BE2C (cell line): ENCODE measurements around the gene CLIP4.

Experiments
- DNase-seq: peaks from one replicate; pipeline ENCODE4 v3.0.0-alpha.2; 2020
- H3K27me3 ChIP-seq: fragments of 250-450 bp; sonication (Bioruptor Pico); 2 replicates; pipeline ENCODE4 v1.5.1; 2020; ENCODE audit warnings: mild to moderate bottlenecking
- H3K36me3 ChIP-seq: fragments of 250-450 bp; sonication (Bioruptor Pico); 2 replicates; pipeline ENCODE4 v1.5.1; 2020; ENCODE audit warnings: mild to moderate bottlenecking
- H3K4me1 ChIP-seq: fragments of 250-450 bp; sonication (Bioruptor Pico); 2 replicates; pipeline ENCODE4 v1.5.1; 2020
- H3K4me3 ChIP-seq: 2 replicates; pipeline ENCODE4 v1.5.1; 2011; ENCODE audit warnings: low read depth, low read length
- H3K9me3 ChIP-seq: fragments of 250-450 bp; sonication (Bioruptor Pico); 2 replicates; pipeline ENCODE4 v1.5.1; 2020
- TF ChIP-seq, protein P1 (sequence below): IDR thresholded peaks from 2 replicates; pipeline ENCODE4 v1.5.1; 2012; ENCODE audit warnings: mild to moderate bottlenecking, low read depth, low read length

CLIP4 gene

DNA sequence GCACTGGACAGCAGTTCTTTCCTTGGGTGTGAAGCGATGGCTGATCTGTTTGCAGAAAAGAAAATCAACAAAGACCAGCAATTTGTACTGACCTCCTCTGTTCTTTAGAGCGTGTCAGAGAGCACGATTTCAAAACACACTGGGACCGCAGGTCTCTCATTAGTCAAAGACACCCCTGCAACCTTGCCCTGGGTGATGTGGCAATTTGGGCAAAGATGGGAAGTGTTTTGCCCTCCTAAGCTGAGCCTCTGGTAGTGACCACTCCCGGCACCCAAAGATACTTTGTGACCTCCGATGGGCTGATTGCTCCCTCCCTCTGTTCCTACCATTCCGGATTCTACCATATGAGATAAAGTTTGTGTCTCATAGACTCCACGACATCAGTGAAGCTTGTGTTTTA lies 18.2 kb upstream of the CLIP4 start:
- Histone ChIP-seq H3K36me3 (no peaks in the 10 kb centered on the region), H3K27me3 (no peaks in the 10 kb centered on the region), H3K9me3 (no peaks in the 10 kb centered on the region), H3K4me1 (no peaks in the 10 kb centered on the region), H3K4me3 (no peak overlapping the region)
- TF ChIP-seq, protein P1, sequence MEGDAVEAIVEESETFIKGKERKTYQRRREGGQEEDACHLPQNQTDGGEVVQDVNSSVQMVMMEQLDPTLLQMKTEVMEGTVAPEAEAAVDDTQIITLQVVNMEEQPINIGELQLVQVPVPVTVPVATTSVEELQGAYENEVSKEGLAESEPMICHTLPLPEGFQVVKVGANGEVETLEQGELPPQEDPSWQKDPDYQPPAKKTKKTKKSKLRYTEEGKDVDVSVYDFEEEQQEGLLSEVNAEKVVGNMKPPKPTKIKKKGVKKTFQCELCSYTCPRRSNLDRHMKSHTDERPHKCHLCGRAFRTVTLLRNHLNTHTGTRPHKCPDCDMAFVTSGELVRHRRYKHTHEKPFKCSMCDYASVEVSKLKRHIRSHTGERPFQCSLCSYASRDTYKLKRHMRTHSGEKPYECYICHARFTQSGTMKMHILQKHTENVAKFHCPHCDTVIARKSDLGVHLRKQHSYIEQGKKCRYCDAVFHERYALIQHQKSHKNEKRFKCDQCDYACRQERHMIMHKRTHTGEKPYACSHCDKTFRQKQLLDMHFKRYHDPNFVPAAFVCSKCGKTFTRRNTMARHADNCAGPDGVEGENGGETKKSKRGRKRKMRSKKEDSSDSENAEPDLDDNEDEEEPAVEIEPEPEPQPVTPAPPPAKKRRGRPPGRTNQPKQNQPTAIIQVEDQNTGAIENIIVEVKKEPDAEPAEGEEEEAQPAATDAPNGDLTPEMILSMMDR, result no peak
- DNase-seq, result no peak

DNA sequence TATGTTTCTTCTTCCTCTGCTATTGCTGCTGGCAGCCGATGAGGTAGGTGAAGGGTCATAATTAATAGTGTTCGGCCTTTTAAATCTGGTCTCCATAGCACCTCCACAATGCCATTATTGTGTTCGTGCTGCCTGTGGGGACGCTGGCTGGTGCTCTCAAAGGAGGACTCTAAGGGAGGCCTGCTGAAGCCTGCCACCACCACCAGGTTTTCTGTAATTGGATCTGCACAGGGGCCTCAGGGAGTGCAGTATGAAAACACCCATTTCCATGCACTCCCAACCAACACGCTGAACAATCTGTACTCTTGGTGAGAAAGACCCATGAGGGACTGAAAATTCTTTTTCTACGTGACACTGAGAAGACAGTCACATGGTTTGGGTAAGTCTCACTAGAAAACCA lies 17.6 kb upstream of the CLIP4 start:
- TF ChIP-seq, protein P1, result no peak
- H3K9me3 ChIP-seq, result no peaks in the 10 kb centered on the region
- H3K4me3 ChIP-seq, result no peak overlapping the region
- no peaks in the 10 kb centered on the region for H3K36me3 ChIP-seq
- no peaks in the 10 kb centered on the region for H3K4me1 ChIP-seq
- no peaks in the 10 kb centered on the region for H3K27me3 ChIP-seq
- no peak for DNase-seq

DNA sequence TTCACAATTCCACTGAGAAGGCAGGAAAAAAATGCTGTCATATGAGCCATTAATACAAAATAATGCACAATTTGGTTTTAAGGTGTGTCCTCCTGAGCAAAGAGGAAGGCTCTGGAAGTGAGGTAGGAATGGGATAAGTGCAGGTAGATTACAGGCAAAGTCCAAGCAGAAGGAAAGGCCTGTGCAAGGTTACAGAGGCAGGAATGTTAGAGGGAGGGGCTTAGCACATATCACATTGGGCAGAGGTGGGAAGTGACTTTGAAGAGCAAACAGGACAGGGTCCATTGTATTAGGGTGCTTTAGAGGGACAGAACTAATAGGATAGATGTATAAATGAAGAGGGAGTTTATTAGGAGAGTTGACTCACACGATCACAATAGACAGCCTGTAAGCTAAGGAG lies 14.7 kb upstream of the CLIP4 start:
- Histone ChIP-seq H3K9me3 (no peaks in the 10 kb centered on the region), H3K4me1 (peaks cover 11% of the 10 kb centered on the region), H3K27me3 (no peaks in the 10 kb centered on the region), H3K4me3 (no peak overlapping the region), H3K36me3 (no peaks in the 10 kb centered on the region)
- TF ChIP-seq, protein P1, result no peak
- no peak for DNase-seq

DNA sequence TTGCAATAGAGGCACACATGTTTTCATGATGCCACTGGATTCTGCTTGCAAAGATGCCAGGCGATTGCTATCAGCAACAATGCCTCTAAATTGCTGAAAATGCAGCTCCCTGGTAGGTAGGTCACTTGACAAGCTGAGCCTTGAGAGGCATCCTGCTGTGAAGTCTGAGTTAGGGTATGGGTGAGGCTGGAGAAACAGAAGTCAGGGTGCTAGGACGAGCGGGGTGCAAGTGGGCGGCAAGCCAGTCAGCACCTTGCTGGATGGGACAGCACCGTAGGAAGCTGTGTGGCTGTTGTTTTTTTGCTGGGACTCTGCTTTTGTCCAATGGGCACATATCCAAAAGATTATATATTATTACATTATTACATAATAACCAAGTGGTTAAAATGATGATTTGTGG lies 10.5 kb upstream of the CLIP4 start:
- H3K4me3 ChIP-seq, result no peak overlapping the region
- no peaks in the 10 kb centered on the region for H3K27me3 ChIP-seq
- TF ChIP-seq, protein P1, result no peak
- H3K9me3 ChIP-seq, result no peaks in the 10 kb centered on the region
- peaks cover 11% of the 10 kb centered on the region for H3K4me1 ChIP-seq
- H3K36me3 ChIP-seq, result no peaks in the 10 kb centered on the region
- DNase-seq, result no peak

DNA sequence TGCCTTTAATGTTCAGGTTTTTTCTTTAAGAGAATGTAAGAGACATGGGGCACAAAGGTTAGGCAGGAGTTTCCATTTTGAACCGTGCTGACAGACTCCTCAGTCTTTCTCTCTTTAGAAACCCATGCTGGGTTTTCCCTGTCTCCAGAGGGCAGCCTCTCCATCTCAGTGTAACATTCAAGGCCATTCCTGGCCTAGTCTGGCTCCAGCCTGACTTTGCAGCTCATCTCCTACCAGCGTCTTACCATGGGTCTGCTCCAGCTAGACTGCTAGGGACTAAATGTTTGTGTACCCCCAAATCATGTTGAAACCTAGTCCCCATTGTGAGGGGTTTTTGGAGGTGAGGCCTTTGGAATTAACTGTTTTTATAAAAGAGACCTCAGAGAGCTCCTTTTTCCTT lies 9.8 kb upstream of the CLIP4 start:
- TF ChIP-seq, protein P1, result peak; percentile 29; the same call in 1 of the 2 replicates
- Histone ChIP-seq H3K4me3 (no peak overlapping the region), H3K9me3 (no peaks in the 10 kb centered on the region), H3K36me3 (no peaks in the 10 kb centered on the region), H3K4me1 (peaks cover 11% of the 10 kb centered on the region), H3K27me3 (no peaks in the 10 kb centered on the region)
- DNase-seq, result no peak

DNA sequence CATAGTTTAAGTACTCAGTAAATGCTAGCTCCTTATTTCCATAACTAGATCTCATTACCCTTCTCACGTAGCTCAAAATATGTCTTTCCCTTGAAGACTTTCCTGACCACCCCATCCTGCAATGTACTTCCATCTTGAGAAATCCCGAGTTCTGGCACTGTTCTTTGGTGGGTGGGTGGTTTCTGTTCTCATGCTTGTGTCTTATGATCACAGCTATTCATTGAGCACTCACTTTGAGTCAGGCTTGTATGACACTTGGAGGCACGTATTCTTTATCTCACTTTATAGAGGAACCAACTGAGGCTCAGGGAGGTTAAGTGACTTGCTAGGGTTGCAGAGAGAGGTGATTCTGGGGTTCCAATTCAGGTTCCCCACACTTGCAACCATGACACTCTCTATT lies 9.0 kb upstream of the CLIP4 start:
- Histone ChIP-seq H3K4me3 (no peak overlapping the region), H3K4me1 (peaks cover 11% of the 10 kb centered on the region), H3K9me3 (no peaks in the 10 kb centered on the region), H3K27me3 (no peaks in the 10 kb centered on the region), H3K36me3 (no peaks in the 10 kb centered on the region)
- TF ChIP-seq, protein P1, result no peak
- DNase-seq, result no peak
